Stimulated activated CD8-positive, alpha-beta memory T cell treated with anti-CD3 and anti-CD28 coated beads, Interleukin-12 subunit alpha, Interleukin-12 subunit beta, amount 100 ng/mL, for 1 hour (primary cell): ENCODE measurements around the gene CCZ1B.
"Not testable (repeated sequence)": the region's sequence is repeated elsewhere in the genome, so short reads cannot be mapped to it uniquely, and the experiment has no call there.

ENCODE experiments used
- DNase-seq: peaks from one replicate; pipeline ENCODE4 v3.0.0-alpha.2; 2020; ENCODE audit warnings: low read depth

Gene CCZ1B

GRCh38 chr7:6831018-6831725 is 5.1 kb upstream of the CCZ1B start:
- DNase-seq: no peak

GRCh38 chr7:6830026-6830425 is 4.0 kb upstream of the CCZ1B start:
- DNase-seq: not testable (repeated sequence)

GRCh38 chr7:6829616-6830015 is 3.5 kb upstream of the CCZ1B start:
- not testable (repeated sequence) for DNase-seq

DNA sequence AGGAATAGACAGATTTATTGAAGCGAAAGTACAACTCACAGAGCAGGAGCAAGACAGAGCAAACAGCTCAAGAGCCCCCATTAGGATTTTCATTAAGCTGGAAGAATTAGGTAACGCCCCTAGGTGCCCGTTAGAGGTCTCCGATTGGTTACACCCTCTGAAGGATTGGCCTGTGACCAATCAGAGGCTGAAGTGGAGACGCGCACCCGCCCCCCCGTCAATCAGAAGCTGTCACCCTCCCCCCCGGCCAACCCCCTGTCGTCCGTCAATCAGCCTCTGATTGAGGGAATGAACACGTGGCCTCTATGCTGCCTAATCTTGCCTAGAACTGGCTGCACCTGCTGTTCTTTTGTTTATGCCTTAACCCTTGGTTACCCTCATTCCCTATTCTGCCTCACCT is 1.1 kb upstream of the CCZ1B start:
- not testable (repeated sequence) for DNase-seq

- not testable (repeated sequence) for DNase-seq
Observed at GRCh38 chr7:6825236-6826125, 594 bp downstream of the CCZ1B start.

DNA sequence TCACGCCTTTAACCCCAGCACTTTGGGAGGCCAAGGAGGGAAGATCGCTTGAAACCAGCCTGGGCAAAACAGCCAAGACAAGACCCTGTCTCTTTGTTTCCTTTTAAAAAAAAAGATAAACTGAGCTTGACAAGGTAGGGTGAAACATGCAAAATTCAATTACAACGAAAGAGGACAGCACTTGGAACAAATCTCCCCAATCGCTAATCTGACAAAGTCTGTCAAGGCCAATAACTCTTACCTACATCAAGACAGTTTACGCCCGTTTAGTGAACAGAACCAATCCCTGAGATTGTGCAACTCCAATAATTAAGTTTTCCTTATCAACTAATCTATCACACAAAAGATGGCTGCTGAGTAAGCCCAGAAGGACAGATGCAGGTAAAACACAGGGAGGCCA is 4.5 kb downstream of the CCZ1B start:
- not testable (repeated sequence) for DNase-seq

DNA sequence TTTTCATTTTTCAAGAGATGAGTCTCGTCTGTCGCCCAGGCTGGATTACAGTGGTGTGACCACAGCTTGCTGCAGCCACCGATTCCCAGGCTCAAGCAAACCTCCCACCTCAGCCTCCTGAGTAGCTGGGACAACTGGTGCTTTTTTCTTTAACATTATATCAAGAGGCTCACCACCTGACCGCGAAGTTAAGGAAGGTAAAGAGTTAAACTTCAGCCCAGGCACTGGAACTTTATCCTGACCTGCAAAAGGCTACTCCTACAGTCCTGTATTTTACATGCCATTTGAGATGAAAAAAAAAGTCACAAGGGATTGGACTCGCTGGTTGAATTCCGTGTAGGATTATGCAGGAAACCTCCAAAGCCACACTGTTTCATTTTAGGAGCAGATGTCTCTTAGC is 10.6 kb downstream of the CCZ1B start:
- DNase-seq: not testable (repeated sequence)

GRCh38 chr7:6813011-6813410 is 13.1 kb downstream of the CCZ1B start:
- DNase-seq: not testable (repeated sequence)

- not testable (repeated sequence) for DNase-seq
Observed at GRCh38 chr7:6807959-6808358, 18.1 kb downstream of the CCZ1B start.

GRCh38 chr7:6807393-6807918 is 18.6 kb downstream of the CCZ1B start:
- DNase-seq: not testable (repeated sequence)

DNA sequence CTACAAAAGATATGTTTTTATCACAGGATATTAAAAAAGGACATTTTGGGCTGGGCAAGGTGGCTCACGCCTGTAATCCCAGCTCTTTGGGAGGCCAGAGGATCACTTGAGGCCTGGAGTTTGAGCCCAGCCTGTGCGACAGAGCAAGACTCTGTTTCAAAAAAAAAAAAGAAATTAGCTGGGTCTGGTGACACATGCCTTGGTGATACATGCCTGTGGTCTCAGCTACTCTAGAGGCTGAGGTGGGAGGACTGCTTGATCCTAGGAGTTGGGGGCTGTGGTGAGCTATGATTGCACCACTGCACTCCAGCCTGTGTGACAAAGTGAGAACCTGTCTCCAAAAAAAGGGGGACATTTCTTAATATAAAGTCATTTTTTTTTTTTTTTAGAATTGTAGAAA is 25.7 kb downstream of the CCZ1B start:
- not testable (repeated sequence) for DNase-seq

GRCh38 chr7:6799887-6800286 is 26.2 kb downstream of the CCZ1B start:
- DNase-seq: not testable (repeated sequence)

DNA sequence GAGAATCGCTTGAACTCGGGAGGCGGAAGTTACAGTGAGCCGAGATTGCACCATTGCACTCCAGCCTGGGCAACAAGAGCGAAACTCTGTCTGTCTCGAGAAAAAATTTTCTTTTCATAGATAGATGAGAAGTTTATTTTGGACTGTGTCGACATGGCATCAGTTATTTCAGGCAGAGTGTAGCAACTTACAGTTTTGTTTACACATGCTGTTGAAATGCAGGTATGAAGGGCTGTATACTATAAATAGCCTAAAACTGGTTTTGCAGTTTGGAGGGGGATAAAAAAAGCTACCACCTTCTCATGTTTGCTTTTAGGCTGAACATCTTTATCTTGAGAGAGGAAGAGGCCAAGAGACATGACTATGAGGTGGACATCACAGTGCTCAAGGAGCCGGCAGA is 28.0 kb downstream of the CCZ1B start:
- DNase-seq: not testable (repeated sequence)

DNA sequence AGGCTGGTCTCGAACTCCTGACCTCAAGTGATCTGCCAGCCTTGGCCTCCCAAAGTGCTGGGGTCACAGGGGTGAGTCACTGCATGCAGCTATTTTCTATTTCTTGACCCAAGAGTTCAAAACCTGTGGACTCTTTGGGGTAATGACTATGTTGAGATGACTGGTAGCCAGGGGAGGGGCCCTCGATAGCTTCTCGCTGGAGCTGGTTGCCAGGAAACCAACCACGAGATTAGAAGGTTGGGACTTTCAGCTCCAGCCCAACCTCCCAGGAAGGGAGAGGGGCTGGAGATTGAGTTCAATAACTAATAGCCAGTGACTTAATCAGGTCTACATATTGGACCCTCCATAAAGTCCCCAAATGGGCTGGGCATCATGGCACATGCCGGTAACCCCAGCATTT is 28.9 kb downstream of the CCZ1B start:
- DNase-seq: not testable (repeated sequence)

GRCh38 chr7:6794276-6794675 is 31.8 kb downstream of the CCZ1B start:
- DNase-seq: not testable (repeated sequence)

GRCh38 chr7:6792113-6792872 is 33.8 kb downstream of the CCZ1B start:
- not testable (repeated sequence) for DNase-seq

DNA sequence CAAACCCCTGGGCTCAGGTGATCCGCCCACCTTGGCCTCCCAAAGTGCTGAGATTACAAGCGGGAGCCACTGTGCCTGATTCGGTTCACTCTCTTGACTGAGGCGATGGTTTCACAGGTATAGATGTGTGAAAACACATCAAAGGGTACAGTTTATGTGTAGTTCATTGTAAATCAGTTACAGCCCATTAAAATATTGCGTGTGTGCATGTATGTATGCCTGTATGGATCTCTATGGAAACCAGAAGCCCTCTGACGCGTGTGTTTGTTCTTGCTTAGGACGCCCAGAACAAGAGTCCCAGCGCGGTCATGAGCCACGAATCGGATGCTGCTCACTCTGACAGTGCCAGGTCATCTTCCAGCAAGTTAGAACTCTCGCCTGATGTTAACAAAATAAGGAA is 36.7 kb downstream of the CCZ1B start:
- not testable (repeated sequence) for DNase-seq

- not testable (repeated sequence) for DNase-seq
Observed at GRCh38 chr7:6781581-6781980, 44.5 kb downstream of the CCZ1B start.

- DNase-seq: not testable (repeated sequence)
Observed at GRCh38 chr7:6761186-6761585, 64.9 kb downstream of the CCZ1B start.

- DNase-seq: not testable (repeated sequence)
Observed at GRCh38 chr7:6753964-6754363, 72.1 kb downstream of the CCZ1B start, which contains the start of gene RSPH10B2. TSS of gene RSPH10B2 (plus strand) at chr7:6754103. CDS start at chr7:6757678, 3,575 bp downstream.

DNA sequence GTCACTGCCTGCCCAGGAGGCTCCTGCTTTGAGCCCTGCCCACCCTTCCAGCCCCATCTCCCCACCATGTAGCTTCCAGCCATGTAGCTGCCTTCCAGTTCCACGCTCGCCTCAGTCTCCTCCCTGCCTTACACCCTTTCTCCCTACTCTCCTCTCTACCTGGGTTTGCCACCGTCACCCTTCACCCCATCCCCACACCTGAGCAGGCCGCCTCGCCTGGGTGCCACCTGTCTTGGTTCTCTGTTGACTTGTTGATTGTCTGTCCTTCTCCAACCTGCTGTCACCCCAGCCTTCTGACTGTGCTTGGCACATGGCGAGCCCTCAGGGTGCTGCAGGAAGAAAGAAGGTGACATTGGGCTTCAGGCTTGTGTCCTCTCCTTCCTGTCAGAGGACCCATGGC is 75.9 kb downstream of the CCZ1B start:
- DNase-seq: not testable (repeated sequence)

- DNase-seq: not testable (repeated sequence)
Observed at GRCh38 chr7:6749335-6749734, 76.7 kb downstream of the CCZ1B start.
